ENCODE data around the gene CDC7. TPM values are rescaled to one million over a fixed set of nuclear protein-coding genes. Genes with fewer than 3 reads are reported as not detected.

CDC7 gene
- polyA plus RNA-seq, 2 donors = 2.8 to 4.9 TPM

DNA sequence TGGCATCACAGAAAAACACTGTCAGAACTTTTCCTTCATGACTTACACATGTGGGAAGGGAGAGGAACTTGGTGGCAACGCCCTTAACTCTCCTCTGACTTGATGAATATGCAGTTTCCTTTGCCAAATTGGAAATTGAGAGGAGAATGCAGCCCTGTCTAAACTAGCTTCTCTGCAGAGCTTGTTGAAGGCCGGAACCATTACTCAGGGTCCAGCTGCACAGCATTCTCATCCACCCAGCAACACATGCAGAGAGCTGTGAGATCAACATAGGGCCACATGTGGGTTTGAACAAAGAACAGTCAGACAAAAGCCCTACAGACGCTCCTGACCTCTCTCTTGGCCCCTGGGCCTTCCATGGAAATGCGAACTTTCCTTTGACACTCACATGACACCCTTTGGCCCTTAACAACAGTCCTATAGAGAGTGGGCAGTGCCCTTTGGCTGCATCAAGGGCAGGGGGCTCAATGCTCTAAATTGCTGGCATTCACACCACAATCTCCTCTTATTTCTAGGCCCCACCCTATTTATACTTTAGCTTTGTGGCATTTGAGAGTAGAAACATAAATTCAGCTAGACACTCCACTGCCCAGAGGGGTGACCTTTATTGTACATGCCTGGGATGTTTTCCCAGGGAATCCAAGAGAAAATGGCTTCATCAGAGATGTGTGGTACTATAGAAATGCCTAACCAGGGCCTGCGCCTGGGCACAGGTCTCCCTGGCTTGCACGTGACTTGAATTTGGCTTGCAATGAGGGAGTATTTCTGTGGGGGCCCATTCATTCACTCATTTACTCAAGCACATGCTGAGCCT is 64.4 kb downstream of the CDC7 start:
- Histone ChIP-seq H3K27ac (ENCODE audit: low read depth in 2 of 2, low read length in 1 of 2) (peak overlapping the region; percentile 76 to 91), H3K36me3 (ENCODE audit: control insufficient read depth in 2 of 2, insufficient read depth in 2 of 2, low read length in 1 of 2) (no peaks in the 10 kb centered on the region), H3K9me3 (ENCODE audit: control insufficient read depth in 2 of 2, insufficient read depth in 1 of 2, low read depth in 1 of 2, low read length in 1 of 2) (peaks cover 0 to 2% of the 10 kb centered on the region in 2 donors), H3K27me3 (ENCODE audit: control insufficient read depth in 1 of 2, insufficient read depth in 2 of 2, low read length in 2 of 2) (no peaks in the 10 kb centered on the region), H3K4me3 (ENCODE audit: low read depth in 1 of 2, low read length in 2 of 2) (no peak overlapping the region), H3K4me1 (ENCODE audit: control insufficient read depth in 2 of 2, insufficient read depth in 2 of 2, low read length in 1 of 2) (peaks cover 0 to 8% of the 10 kb centered on the region in 2 donors)
- WGBS, 2 donors = 56% methylated on average over 6 of the region's 6 CpGs

DNA sequence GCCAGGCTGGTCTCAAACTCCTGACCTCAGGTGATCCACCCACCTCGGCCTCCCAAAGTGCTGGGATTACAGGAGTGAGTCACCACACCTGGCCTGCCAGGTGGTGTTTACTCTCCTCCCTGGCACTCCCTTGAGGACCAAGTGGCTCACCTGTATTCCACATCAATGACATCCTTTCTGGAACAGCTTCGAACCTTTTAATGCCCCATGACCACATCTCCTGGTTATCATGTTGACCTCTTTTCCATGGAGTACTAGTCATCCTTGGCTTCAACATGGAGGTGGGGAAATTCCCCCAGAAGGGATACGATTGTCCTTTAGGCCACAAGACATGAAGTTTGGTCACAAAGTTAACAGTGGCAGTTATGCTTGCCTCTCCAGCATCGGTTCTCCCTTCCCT is 66.9 kb downstream of the CDC7 start:
- Histone ChIP-seq H3K36me3 (ENCODE audit: control insufficient read depth in 2 of 2, insufficient read depth in 2 of 2, low read length in 1 of 2) (no peaks in the 10 kb centered on the region), H3K27me3 (ENCODE audit: control insufficient read depth in 1 of 2, insufficient read depth in 2 of 2, low read length in 2 of 2) (no peaks in the 10 kb centered on the region), H3K9me3 (ENCODE audit: control insufficient read depth in 2 of 2, insufficient read depth in 1 of 2, low read depth in 1 of 2, low read length in 1 of 2) (peaks cover 0 to 2% of the 10 kb centered on the region in 2 donors), H3K27ac (ENCODE audit: low read depth in 2 of 2, low read length in 1 of 2) (peak overlapping the region in 1 of 2 donors; percentile 27), H3K4me1 (ENCODE audit: control insufficient read depth in 2 of 2, insufficient read depth in 2 of 2, low read length in 1 of 2) (peaks cover 0 to 10% of the 10 kb centered on the region in 2 donors), H3K4me3 (ENCODE audit: low read depth in 1 of 2, low read length in 2 of 2) (no peak overlapping the region)
- WGBS, 2 donors = 64 to 71% methylated on average over 4 of the region's 4 CpGs

DNA sequence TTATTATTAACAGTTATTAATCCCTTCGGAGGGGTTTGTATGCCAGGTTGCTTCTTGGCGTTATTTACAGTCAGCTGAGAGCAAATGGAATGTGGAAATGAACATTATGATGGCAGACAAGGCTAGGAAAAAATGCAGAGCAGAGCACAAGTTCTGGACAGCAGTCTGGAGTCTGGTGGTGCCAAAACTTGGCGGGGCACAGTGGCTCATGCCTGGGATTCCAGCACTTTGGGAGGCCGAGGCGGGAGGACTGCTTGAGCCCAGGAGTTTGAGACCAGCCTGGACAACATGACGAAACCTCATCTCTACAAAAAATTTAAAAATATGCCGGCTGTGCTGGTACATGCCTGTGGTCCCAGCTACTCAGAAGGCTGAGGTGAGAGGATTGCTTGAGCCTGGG is 67.6 kb downstream of the CDC7 start:
- H3K27ac ChIP-seq (ENCODE audit: low read depth in 2 of 2, low read length in 1 of 2) = no peak overlapping the region
- peaks cover 0 to 2% of the 10 kb centered on the region in 2 donors for H3K9me3 ChIP-seq (ENCODE audit: control insufficient read depth in 2 of 2, insufficient read depth in 1 of 2, low read depth in 1 of 2, low read length in 1 of 2)
- H3K4me1 ChIP-seq (ENCODE audit: control insufficient read depth in 2 of 2, insufficient read depth in 2 of 2, low read length in 1 of 2) = peaks cover 0 to 10% of the 10 kb centered on the region in 2 donors
- H3K36me3 ChIP-seq (ENCODE audit: control insufficient read depth in 2 of 2, insufficient read depth in 2 of 2, low read length in 1 of 2) = no peaks in the 10 kb centered on the region
- 91 to 95% methylated on average over 7 of the region's 7 CpGs for WGBS, 2 donors
- no peak overlapping the region for H3K4me3 ChIP-seq (ENCODE audit: low read depth in 1 of 2, low read length in 2 of 2)
- H3K27me3 ChIP-seq (ENCODE audit: control insufficient read depth in 1 of 2, insufficient read depth in 2 of 2, low read length in 2 of 2) = no peaks in the 10 kb centered on the region

DNA sequence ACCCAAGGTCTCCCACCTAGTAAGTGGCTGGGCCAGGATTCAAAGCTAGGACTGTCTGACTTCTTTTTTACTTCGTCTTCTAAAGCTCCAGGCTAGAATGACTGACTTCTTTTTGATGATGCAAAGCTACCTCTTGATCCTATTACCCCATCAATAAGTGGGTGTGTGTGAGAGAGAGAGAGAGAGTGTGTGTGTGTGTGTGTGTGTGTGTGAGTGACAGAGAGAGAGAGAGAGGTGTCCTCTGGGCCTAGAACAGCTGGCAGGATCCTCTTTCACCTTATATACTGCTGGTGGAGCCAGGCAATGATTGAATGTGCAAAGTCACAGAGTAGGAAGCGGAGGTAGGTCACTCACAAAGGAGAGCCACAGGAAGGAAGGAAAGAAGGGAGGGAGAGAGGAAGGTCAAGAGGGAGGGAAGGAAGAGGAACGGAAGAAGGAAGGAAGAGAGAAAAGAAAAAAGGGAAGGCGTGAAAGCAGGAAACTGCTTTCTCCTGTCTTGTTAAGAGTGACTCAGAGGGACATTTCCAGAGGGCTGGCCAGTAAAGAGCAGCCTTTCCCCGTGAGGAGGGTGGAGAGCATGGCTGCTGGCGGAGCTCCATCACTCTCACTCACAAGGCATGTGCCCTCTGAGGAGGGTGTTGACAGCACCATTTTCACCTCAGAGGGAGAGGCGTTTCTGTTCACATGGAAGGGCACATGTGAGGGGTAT is 68.9 kb downstream of the CDC7 start:
- Histone ChIP-seq H3K27ac (ENCODE audit: low read depth in 2 of 2, low read length in 1 of 2) (peak overlapping the region; percentile 73 to 89), H3K4me3 (ENCODE audit: low read depth in 1 of 2, low read length in 2 of 2) (no peak overlapping the region), H3K9me3 (ENCODE audit: control insufficient read depth in 2 of 2, insufficient read depth in 1 of 2, low read depth in 1 of 2, low read length in 1 of 2) (peaks cover 0 to 2% of the 10 kb centered on the region in 2 donors), H3K27me3 (ENCODE audit: control insufficient read depth in 1 of 2, insufficient read depth in 2 of 2, low read length in 2 of 2) (no peaks in the 10 kb centered on the region), H3K36me3 (ENCODE audit: control insufficient read depth in 2 of 2, insufficient read depth in 2 of 2, low read length in 1 of 2) (no peaks in the 10 kb centered on the region), H3K4me1 (ENCODE audit: control insufficient read depth in 2 of 2, insufficient read depth in 2 of 2, low read length in 1 of 2) (peaks cover 0 to 10% of the 10 kb centered on the region in 2 donors)
- WGBS, 2 donors = 25 to 50% methylated on average over 7 of the region's 7 CpGs

DNA sequence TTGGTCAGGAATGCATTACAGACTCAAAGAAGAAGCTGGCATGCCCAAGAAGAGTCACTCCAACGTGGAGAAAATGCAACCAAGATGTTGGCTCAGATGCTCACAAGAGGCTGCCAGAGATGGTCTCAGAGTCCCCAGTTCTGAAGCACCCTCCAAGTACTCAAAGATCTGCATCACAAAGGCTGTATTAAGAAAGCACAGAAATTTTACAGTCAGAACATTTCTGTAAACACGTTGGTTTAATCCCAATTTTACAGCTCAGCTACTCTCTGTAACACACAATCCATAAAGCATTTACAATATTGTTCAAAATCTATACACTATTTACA is 69.4 kb downstream of the CDC7 start:
- Histone ChIP-seq H3K27ac (ENCODE audit: low read depth in 2 of 2, low read length in 1 of 2) (peak overlapping the region; percentile 73 to 89), H3K4me1 (ENCODE audit: control insufficient read depth in 2 of 2, insufficient read depth in 2 of 2, low read length in 1 of 2) (peaks cover 0 to 10% of the 10 kb centered on the region in 2 donors), H3K36me3 (ENCODE audit: control insufficient read depth in 2 of 2, insufficient read depth in 2 of 2, low read length in 1 of 2) (no peaks in the 10 kb centered on the region), H3K9me3 (ENCODE audit: control insufficient read depth in 2 of 2, insufficient read depth in 1 of 2, low read depth in 1 of 2, low read length in 1 of 2) (peaks cover 0 to 2% of the 10 kb centered on the region in 2 donors), H3K27me3 (ENCODE audit: control insufficient read depth in 1 of 2, insufficient read depth in 2 of 2, low read length in 2 of 2) (no peaks in the 10 kb centered on the region), H3K4me3 (ENCODE audit: low read depth in 1 of 2, low read length in 2 of 2) (no peak overlapping the region)
- WGBS, 2 donors = 28 to 30% methylated on average over 2 of the region's 2 CpGs

GRCh38 chr1:91572044-91572443 is 71.4 kb downstream of the CDC7 start:
- WGBS, 2 donors = 66 to 72% methylated on average over 10 of the region's 10 CpGs
- peak overlapping the region in 1 of 2 donors; percentile 14 for H3K27ac ChIP-seq (ENCODE audit: low read depth in 2 of 2, low read length in 1 of 2)
- H3K4me1 ChIP-seq (ENCODE audit: control insufficient read depth in 2 of 2, insufficient read depth in 2 of 2, low read length in 1 of 2) = peaks cover 0 to 8% of the 10 kb centered on the region in 2 donors
- peaks cover 0 to 2% of the 10 kb centered on the region in 2 donors for H3K9me3 ChIP-seq (ENCODE audit: control insufficient read depth in 2 of 2, insufficient read depth in 1 of 2, low read depth in 1 of 2, low read length in 1 of 2)
- H3K27me3 ChIP-seq (ENCODE audit: control insufficient read depth in 1 of 2, insufficient read depth in 2 of 2, low read length in 2 of 2) = no peaks in the 10 kb centered on the region
- H3K36me3 ChIP-seq (ENCODE audit: control insufficient read depth in 2 of 2, insufficient read depth in 2 of 2, low read length in 1 of 2) = no peaks in the 10 kb centered on the region
- H3K4me3 ChIP-seq (ENCODE audit: low read depth in 1 of 2, low read length in 2 of 2) = no peak overlapping the region

Other genes with a start within 250 kb of the CDC7 start
- gene HFM1, start 96.0 kb upstream of the CDC7 start, polyA plus RNA-seq = under 1 TPM; 0.12 to 0.18 TPM